GM20431 (cell line): ENCODE results near the gene ST3GAL4.
"Not testable (repeated sequence)": the region's sequence is repeated elsewhere in the genome, so short reads cannot be mapped to it uniquely, and the experiment has no call there.

Source experiments
- in situ Hi-C: fragments of 300-500 bp; cut with MseI, MboI; formaldehyde crosslinking; loops from one replicate; pipeline ENCODE4 v1.15.0; 2020; ENCODE audit warnings: low sequenced_read_pairs; ENCODE audit not compliant: unreplicated experiment

ST3GAL4 gene, protein sequence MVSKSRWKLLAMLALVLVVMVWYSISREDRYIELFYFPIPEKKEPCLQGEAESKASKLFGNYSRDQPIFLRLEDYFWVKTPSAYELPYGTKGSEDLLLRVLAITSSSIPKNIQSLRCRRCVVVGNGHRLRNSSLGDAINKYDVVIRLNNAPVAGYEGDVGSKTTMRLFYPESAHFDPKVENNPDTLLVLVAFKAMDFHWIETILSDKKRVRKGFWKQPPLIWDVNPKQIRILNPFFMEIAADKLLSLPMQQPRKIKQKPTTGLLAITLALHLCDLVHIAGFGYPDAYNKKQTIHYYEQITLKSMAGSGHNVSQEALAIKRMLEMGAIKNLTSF

DNA sequence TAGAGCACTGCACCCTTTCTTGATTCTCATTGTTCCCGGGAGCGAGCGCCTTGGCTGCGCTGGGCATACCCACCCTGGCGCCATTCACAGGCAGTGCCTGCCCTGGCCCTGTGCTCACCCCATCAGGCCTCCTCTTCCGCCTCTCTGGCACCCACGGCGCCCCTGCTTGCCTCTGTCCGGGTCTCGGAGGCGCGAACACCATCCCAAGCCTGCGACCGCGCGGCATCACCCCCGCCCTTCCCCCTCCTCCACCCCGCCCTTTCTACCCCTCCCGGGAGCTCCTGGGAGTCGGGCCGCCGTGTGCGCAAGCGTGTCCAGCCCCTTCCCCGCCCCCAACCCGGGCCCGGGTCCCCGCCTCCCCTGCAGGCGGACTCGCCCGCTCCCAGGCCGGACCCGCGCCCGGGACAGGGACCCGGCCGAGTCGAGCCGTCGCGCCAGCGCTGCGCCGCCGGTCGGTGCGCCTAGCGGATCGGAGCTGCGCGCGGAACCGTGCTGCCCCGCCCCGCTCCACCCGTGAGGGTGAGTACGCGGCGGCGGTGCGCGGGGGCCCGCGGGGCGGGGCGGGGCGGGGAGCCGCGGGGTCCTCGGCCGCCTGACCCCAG, at the start of gene ST3GAL4:
Gene ST3GAL4 (plus strand): TSS at position 363 of the 602 bp plus-strand sequence. CDS start 50,470 bp downstream, outside the sequence.
- in situ Hi-C loops = no loop called here

DNA sequence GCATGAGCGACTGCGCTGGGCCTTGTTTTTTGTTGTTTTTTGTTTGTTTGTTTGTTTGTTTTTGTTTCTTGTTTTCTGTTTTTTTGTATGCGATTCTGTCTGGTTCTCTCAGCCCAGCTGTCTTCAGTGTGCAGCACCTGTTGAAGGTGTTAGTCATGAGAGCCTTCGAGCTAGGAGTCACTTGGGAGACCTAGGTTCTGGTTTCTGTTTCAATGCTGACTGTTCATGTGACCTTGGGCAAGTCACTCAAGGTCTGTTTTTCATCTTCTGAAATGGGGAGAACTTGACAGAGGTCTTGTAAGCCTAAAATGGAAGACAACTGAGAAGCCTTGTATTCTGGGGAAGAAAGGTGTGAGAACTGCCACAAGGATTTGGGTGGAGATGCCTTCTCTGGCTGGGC, 49.8 kb upstream of the ST3GAL4 start:
- in situ Hi-C loops = no loop called here

DNA sequence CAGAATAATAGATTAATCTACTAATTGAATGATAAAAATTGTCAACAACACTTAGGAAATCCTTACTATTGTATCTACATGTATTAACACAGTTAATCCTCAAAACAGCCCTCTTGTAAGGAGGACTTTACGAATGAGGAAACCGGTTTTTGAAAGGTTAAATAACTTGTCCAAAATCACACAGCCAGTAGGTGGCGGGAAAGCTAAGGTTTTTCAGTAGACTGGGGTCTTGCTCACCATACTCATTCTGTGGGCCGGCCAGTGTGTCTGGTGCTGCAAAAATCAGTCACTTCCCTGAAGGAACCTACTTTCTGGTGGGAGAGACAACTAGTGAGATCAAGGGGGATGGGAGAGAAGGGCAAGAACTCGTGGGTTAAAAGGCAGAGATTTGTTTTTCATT, 47.8 kb upstream of the ST3GAL4 start:
- in situ Hi-C loops = no loop called here

DNA sequence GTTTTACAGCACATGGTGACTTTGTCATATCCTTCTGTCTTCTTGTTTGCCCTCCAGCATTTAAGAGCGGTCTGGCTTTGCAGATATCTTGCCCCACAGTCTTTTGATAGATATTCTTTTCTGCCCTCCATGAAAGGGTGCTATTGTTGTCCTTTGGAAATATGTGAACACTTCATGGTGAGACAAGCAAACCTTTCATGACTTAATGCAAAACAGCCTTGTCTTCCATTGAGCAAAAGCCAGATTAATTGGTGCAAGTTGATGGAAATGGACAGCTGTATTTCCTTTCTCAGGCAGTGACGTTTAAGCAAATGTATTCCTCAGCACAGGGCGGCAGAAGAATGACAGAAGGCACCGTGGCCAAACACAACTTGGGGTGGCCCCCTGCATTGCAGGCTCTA, 47.2 kb upstream of the ST3GAL4 start:
- in situ Hi-C loops = no loop called here

DNA sequence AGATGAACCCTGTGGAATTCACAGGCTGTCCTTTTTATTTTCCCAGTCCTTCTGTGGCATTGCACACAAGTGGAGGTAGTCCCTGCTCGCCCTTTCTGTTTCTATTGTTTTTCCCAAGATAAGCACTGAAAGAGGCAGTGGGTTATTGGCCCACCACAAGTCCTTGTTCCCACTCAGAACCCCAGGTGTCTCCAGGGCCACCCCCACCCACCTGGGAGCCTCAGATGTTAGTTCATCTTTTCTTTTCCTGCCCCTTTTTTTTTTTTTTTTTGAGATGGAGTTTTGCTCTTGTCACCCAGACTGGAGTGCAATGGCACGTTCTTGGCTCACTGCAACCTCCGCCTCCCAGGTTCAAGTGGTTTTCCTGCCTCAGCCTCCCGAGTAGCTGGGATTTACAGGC, 46.7 kb upstream of the ST3GAL4 start:
- in situ Hi-C loops = not testable (repeated sequence)

DNA sequence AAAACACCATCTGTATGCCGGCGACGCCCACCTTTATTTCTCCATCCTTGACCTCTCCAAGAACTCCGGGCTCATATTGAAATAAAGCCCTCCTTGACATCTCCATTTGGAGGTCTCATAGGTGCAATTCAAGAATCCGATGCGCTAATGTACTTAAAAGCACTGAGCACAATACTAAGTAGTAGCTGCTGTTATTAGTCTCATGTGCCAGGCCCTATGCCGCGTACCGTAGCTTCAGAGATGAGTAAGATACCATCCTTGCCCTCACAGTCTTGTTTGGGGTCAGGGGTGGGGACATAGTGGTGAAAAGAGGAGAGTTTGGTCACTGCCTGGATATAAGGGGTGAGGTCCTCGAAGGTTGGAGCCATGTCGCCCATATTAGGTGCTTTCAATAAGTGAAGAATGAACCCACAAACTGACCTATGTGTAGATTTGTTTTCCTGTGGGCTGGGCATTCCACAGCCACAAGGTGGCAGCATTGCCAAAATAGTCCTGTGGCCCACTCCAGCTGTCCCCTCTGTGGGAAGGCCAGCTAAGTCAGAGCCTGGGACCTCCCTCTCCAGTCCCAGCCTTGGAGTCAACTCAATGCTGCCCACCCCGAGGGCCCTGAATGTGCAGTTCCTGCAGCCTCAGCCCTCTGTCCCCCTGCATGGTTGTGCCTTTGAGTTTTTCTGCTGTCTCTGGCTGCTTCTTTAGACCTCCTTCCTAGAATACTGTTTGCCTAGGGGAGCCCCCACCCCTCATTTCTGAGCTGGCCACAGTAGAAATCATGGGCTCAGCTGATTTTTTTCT, 45.1 kb upstream of the ST3GAL4 start:
- in situ Hi-C loops = no loop called here

DNA sequence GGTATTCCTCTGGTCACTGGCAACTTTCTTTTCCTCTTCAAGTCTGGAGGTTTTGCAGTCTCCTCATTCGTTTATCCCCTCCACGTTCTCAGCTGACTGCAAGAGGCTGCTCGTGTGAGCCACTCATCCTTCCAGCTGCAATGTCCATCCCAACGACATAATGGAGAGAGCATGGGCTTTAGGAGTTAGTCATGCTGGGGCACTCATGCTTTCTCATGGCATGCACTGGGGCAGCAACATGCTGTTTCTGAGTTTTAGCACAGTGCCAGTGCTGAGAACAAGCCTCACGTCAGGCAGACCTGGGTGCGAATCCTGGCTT, 44.5 kb upstream of the ST3GAL4 start:
- in situ Hi-C loops = no loop called here

DNA sequence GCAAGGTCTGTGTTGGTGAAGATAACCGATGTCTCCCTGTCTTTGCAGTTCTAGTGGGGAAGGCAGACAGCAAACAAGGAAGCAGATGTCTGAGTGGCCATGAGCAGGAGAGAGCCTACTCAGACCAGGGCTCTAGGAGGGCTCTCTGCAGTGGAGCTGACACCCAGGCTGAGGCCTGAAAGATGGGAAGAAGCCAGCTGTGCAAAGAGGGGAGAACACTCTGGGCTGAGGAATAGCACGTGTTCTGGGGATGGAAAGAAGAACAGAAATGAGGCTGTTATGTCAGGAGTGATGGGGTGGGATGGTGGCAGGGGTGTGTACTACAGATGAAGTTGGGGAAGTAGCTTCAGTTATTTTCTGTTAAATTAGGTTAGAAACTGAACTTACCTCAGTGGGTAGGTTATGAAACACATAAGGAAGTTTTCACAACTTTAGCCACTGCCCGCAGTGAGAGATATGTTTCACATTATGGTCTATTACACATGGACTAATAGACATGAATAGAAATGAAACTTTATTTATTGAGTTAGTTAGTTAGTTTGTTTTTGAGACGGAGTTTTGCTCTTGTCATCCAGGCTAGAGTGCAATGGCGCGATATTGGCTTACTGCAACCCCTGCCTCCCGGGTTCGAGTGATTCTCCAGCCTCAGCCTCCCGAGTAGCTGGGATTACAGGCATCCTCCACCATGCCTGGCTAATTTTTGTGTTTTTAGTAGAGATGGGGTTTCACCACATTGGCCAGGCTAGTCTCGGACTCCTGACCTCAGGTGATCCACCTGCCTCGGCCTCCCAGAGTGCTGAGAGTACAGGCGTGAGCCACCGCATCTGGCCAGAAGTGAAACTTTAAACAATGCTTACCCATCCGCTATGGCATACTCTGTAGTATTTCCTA, 43.8 kb upstream of the ST3GAL4 start:
- in situ Hi-C loops = no loop called here

DNA sequence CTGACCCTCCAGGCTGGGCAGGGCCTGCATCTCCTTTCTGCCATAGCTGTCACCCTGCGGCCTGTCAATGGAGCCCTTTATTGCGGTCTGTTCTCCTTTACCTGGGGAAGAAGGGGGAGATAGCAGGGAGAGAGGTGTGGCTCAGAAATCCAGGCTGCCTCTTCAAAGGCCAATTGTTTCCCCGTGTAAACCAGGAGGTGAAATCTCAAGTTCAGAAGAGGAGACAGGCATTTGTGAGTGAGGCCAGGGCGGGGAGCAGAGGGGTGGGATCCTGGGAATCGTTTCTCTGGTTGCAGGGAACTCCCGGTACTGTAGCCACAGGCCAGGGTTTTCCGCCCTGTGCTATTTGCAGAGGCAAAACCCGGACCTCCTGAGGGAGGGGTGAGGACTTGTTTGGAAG, 42.5 kb upstream of the ST3GAL4 start:
- in situ Hi-C loops = no loop called here

DNA sequence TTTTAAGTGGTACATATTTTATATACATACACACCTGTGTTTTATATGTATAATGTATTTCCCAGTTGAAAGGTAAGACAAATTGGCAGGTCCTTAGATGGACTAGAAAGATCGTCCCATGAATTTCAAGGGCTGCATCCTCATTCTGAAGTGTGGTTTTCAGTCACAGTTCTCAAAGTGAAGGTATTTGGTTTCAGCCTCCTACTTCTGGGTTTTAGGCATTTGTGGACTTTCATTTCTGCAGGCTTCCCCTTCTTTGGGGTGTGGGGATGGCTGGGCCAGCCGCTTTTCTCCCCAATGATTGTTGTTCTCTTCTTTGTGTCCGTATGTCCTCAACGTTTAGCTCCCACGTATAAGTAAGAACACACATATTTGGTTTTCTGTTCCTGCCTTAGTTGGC, 41.7 kb upstream of the ST3GAL4 start:
- in situ Hi-C loops = no loop called here

DNA sequence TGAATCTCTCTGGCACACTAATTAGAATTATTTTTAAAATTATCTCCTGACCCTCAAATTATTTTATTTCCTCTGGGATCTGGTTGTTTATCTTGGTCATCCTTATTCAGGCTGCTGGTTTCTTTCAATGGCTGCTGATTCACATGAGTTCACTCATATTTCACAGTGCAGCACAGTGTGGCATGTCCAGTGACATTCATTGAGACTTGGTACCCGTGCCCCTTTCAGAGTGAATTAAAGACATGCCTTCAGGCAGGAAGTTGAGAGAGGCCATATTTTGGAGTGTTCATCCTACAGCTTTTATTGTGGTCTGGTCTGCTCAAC, 38.1 kb upstream of the ST3GAL4 start:
- in situ Hi-C loops = no loop called here

DNA sequence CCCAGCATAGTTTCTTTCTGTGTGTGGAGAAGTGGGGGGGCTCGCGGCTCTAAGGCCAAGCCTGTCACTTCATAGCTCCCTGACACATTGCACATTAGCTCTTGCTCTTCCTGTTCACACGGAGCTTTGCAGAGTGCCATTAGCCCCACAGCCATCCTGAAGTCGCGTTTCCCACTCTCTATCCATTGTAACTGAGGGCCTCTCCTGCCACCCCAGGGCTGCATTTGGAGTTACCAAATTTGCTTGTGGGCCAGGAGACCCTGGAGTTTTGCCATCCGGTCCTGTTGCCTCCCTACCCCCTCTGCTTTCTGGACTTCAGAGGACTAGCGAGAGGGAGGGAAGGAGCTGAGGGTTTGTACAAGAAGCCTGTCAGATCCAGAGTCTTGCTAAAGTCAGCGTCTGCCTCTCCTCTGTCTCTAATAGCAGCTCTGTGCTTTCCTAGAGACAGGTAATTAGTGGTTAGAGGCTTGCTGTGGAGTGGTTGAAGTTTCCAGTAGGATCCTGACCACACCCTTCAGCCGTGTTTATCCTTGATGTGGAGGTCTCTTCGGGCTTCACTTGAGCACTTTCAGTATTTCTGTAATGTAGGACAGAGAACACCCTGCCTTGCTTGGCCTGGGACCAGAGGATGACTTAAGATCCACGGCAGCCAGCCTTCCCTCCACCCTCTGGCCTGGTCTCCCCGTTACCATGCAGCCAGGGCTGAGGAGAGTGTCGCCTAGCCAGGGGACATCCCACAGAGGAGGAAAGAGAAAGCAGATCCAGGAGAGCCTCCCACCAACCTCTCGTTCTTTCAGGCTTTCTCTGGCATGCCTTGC, 37.5 kb upstream of the ST3GAL4 start:
- in situ Hi-C loops = no loop called here

DNA sequence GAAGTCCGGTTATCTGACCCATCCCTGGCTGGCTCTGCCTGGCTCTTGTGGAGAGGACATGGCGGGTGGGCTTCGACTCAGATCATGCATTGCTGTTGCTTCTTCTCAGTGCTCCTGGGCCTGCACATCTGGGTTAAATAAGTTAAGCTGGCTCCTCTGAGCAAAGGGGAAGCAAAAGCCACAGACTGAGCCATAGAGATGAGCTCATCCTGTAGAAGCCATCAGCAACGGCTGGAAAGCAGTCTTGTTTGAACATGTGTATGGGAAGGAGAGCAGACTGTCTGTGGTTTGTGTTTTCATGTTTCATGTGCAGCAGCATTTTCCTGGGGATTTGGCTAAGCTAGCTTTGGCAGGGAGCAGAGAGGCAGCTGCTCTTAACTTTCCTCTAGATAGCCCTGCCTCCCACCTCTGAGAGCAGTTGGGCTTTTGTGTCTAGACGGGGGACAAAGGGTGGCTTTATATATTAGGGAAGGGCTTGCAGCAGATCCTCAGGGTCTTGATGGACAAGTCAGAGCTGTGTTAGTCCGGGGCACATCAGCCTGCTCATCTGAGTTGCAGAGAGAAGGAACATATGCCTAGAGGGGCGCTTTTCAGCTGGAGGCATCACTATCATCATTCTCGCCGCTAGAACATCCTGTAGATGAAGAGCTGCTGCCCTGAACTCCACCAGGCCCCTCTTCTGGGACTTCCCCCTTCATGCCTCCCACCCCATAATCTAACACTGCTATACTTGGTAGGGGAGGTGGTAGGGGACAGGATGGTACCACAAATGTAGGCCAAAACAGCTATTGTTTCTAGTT, 36.7 kb upstream of the ST3GAL4 start:
- in situ Hi-C loops = no loop called here

DNA sequence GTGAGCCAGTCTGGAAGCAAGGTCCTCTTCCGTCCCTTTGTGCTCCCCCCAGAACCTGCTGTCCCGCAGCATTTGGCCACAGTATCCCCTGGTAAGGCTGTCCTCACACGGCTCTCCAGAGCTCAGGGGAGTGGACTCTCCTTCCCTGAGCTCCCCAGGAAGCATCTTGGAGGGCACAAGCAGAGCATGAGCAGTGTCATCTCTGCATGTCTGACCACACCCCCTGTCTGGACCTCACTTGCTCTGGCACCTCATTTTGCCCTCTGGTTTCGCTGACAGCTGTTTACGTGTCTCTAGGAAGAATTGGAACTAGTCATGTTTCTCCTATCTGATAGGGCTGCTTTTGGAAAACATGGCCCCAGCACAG, 36.1 kb upstream of the ST3GAL4 start:
- in situ Hi-C loops = no loop called here

DNA sequence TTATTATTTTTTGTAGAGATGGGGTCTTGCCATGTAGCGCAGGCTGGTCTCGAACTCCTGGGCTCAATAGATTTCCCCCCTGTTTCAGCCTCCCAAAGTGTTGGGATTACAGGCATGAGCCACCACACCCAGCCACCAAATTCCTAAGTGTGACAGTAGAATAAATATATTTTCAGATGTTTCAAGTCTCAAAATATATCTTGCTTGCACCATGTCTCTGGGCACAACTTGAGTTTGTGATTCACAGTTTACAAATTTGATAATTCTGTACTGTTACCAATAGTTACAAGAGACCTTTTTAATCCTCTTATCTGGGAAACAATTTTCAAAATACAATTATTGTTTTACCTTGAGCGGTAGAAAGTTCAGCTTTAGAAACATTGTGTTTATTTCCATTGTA, 32.5 kb upstream of the ST3GAL4 start:
- in situ Hi-C loops = no loop called here

DNA sequence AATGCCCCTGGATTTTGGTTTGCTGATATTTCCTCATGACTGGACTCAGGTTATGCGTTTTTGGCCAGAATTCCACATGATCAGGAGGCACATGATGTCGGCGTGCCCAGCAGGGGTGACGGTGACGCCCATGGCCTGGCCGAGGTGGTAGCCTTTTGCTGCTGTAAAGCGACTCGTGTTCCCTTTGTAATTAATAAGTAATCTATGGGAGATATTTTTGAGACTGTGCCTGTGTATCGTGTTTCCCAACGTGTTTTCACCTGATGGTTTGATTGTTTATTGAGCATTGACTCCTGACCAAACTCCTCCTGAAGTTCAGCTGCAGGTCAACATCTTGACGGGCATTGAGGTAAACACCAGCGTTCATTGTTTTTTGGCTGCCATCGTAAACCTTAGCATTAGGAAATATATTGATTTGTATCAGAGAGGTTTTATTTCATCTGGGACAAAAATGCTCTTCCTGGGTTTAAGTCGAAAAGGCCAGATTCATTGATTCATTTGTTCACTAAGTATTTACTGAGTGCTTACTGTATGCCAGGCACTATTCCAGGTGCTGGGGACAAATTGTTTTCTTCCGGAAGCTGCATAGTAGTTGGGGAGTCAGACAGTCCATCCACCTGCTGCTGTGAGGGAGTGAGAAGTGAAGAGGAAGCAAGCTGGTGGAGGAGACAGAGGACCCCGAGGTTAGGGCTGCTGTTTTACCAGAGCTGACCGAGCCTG, 28.0 kb upstream of the ST3GAL4 start:
- in situ Hi-C loops = no loop called here

DNA sequence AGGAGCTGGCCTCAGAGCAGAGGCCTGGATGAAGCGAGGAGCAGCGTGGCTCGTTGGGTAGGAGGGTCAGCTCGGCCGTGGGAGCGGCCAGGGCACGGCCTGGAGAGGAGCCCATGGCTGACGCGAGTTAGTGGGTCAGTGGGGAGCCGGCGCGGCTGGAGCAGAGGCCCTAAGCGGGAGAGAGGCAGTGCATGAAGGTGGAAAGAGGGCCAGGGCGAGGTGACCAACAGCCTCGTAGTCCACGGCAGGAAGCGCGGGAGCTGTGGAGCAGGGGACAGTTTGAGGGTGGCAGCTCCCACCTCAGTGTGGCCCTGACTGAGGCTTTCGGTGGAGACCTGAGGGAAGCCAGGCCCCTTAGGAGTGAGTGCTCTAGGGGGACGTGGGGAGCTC, 27.5 kb upstream of the ST3GAL4 start:
- in situ Hi-C loops = no loop called here

DNA sequence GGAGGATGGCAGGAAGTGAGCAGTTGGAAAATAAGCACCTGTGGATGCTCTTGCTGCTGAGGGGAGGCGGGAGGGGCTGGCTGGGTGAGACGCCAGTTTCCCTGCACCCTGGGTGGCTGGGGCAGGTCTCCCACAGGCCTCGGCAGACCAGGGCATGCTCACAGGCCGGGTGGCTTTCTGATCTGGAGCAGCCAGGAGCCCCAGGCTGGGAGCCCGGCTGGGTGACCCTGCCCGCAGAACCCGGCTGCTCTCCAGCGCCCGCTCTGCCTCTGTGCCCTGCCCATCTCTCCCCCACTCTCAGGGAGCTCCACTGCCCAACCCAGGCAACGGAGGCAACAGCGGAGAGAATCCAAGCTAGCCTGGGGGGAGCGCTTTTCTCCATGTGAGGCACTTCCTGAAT, 27.0 kb upstream of the ST3GAL4 start:
- in situ Hi-C loops = no loop called here
